ENCODE results near the gene SLC31A2.

The SLC31A2 gene

DNA sequence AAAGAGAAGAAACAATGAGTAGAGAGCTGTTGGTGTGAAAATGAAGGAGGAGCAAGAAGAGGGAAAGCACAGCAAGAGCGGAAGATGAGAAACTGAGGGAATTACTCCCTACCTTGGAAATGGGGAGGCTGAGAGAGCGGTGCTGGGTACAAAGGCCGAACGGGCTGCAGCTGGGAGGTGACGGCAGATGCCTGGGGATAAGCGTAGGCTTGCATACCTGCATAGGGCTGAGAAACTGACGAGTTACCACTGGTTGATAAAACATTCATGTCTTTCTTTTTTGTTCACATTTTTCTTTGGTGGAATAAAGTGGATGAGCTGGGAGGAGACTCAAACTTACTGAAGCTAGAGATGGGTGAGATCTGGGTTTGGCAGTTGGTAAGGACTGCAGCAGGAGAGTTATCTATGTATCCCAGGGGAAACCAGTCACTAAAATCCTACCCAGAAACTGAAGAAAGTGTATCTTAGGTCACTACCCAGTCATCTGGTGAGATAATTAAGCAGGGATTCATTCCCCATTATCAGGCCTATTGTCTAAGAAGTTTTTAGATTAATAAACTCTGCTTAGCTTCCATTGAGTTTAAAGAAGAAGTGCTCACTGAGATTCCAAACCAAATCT is 35.4 kb downstream of the SLC31A2 start:
- no peak for ATAC-seq (ENCODE audit: insufficient read depth, low read depth)

DNA sequence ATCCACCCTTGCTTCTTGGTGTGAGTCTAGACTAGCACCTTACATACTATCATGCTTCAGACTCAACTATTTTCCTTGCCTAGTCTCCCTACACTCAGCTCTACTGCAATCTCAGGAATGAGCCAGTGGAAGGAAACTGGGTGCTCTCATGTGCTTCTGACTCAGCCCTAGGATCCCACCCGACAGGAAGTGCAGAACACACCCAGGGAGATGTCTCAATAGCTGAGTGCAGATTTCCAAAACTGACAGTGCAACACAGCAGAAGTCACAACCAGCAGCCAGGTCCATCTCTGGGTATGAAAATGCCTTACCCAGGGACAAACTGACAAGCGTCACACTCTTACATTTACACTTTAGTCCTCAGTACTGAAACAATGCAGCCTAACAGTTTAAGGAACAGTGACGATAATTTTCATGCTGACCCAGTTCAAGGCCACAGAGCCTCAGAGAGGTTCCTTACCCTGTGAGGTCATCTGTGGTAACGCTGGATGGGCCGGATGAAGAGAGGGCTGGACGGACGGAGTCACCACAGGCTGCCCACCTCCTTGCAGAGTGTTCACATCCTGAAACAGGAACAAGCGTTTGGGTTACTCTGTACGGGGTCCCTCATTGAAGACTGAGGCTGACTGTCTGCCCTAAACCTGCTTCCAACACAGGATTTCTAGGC is 37.3 kb downstream of the SLC31A2 start:
- TF ChIP-seq, protein P1, sequence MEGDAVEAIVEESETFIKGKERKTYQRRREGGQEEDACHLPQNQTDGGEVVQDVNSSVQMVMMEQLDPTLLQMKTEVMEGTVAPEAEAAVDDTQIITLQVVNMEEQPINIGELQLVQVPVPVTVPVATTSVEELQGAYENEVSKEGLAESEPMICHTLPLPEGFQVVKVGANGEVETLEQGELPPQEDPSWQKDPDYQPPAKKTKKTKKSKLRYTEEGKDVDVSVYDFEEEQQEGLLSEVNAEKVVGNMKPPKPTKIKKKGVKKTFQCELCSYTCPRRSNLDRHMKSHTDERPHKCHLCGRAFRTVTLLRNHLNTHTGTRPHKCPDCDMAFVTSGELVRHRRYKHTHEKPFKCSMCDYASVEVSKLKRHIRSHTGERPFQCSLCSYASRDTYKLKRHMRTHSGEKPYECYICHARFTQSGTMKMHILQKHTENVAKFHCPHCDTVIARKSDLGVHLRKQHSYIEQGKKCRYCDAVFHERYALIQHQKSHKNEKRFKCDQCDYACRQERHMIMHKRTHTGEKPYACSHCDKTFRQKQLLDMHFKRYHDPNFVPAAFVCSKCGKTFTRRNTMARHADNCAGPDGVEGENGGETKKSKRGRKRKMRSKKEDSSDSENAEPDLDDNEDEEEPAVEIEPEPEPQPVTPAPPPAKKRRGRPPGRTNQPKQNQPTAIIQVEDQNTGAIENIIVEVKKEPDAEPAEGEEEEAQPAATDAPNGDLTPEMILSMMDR (IDR thresholded peaks at IDR 0.05; ENCODE audit: borderline replicate concordance, extremely low read depth, low read length, poor library complexity, severe bottlenecking) = no peak
- TF ChIP-seq EZH2 (IDR thresholded peaks at IDR 0.05; ENCODE audit: borderline replicate concordance, low read depth, low read length, severe bottlenecking) = no peak
- H3K4me2 ChIP-seq (ENCODE audit: insufficient read depth, low read length) = no peak overlapping the region
- H4K20me1 ChIP-seq (ENCODE audit: insufficient read depth, low read length) = no peaks in the 10 kb centered on the region
- no peak overlapping the region for H3K9ac ChIP-seq (ENCODE audit: low read depth, low read length)
- ATAC-seq (ENCODE audit: insufficient read depth, low read depth) (no peak), DNase-seq (no peak)
- no peaks in the 10 kb centered on the region for H3K27me3 ChIP-seq (ENCODE audit: insufficient read depth, low read length, poor library complexity)
- no peak overlapping the region for H3K4me3 ChIP-seq (ENCODE audit: low read depth in 1 of 2, low read length in 2 of 2)
- no peaks in the 10 kb centered on the region for H3K4me1 ChIP-seq (ENCODE audit: insufficient read depth, low read length)
- H3K27ac ChIP-seq (ENCODE audit: low read length) = no peak overlapping the region
- H3K79me2 ChIP-seq (ENCODE audit: insufficient read depth, low read length) = no peaks in the 10 kb centered on the region
- no peaks in the 10 kb centered on the region for H3K9me3 ChIP-seq (ENCODE audit: insufficient read depth, low read length, severe bottlenecking)
- H2AFZ ChIP-seq (ENCODE audit: low read depth, low read length) = no peak overlapping the region
- H3K36me3 ChIP-seq (ENCODE audit: insufficient read depth, low read length) = peaks cover 82% of the 10 kb centered on the region

More for the DNA sequence above, 35.4 kb downstream of the SLC31A2 start:
- Histone ChIP-seq H3K4me1 (ENCODE audit: insufficient read depth, low read length) (no peaks in the 10 kb centered on the region), H3K4me3 (ENCODE audit: low read depth in 1 of 2, low read length in 2 of 2) (no peak overlapping the region), H3K9me3 (ENCODE audit: insufficient read depth, low read length, severe bottlenecking) (no peaks in the 10 kb centered on the region), H3K9ac (ENCODE audit: low read depth, low read length) (no peak overlapping the region), H3K36me3 (ENCODE audit: insufficient read depth, low read length) (peaks cover 88% of the 10 kb centered on the region), H3K27ac (ENCODE audit: low read length) (no peak overlapping the region), H3K27me3 (ENCODE audit: insufficient read depth, low read length, poor library complexity) (no peaks in the 10 kb centered on the region), H2AFZ (ENCODE audit: low read depth, low read length) (no peak overlapping the region), H4K20me1 (ENCODE audit: insufficient read depth, low read length) (no peaks in the 10 kb centered on the region), H3K4me2 (ENCODE audit: insufficient read depth, low read length) (no peak overlapping the region), H3K79me2 (ENCODE audit: insufficient read depth, low read length) (no peaks in the 10 kb centered on the region)
- no peak for DNase-seq
- TF ChIP-seq, protein P1 (IDR thresholded peaks at IDR 0.05; ENCODE audit: borderline replicate concordance, extremely low read depth, low read length, poor library complexity, severe bottlenecking) = no peak
- TF ChIP-seq EZH2 (IDR thresholded peaks at IDR 0.05; ENCODE audit: borderline replicate concordance, low read depth, low read length, severe bottlenecking) = no peak

DNA sequence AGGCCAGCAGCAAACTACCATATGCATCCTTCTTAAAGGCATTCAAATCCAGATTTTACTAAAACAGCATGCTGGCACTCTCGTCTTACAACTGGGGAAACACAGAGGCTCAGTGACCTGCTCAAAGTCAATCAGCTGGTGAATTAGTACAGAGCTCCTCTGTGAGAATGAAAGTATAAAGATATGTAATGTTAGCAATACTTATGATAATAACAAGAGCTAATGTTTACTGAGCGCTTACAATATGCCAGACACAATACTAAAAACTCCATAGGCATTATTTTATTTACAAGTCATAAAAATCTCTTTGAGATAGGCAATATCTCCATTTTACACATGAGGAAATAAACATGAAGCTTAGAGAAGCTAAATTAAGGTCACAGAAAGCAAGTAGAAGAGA is 41.6 kb downstream of the SLC31A2 start:
- no peaks in the 10 kb centered on the region for H3K79me2 ChIP-seq (ENCODE audit: insufficient read depth, low read length)
- DNase-seq = no peak
- no peak overlapping the region for H3K27ac ChIP-seq (ENCODE audit: low read length)
- no peaks in the 10 kb centered on the region for H4K20me1 ChIP-seq (ENCODE audit: insufficient read depth, low read length)
- no peak overlapping the region for H3K4me2 ChIP-seq (ENCODE audit: insufficient read depth, low read length)
- H3K27me3 ChIP-seq (ENCODE audit: insufficient read depth, low read length, poor library complexity) = no peaks in the 10 kb centered on the region
- H3K4me3 ChIP-seq (ENCODE audit: low read depth in 1 of 2, low read length in 2 of 2) = no peak overlapping the region
- no peak overlapping the region for H2AFZ ChIP-seq (ENCODE audit: low read depth, low read length)
- no peak for ATAC-seq (ENCODE audit: insufficient read depth, low read depth)
- no peak overlapping the region for H3K9ac ChIP-seq (ENCODE audit: low read depth, low read length)
- no peaks in the 10 kb centered on the region for H3K9me3 ChIP-seq (ENCODE audit: insufficient read depth, low read length, severe bottlenecking)
- H3K4me1 ChIP-seq (ENCODE audit: insufficient read depth, low read length) = no peaks in the 10 kb centered on the region
- no peak for TF ChIP-seq EZH2 (IDR thresholded peaks at IDR 0.05; ENCODE audit: borderline replicate concordance, low read depth, low read length, severe bottlenecking)
- peaks cover 57% of the 10 kb centered on the region for H3K36me3 ChIP-seq (ENCODE audit: insufficient read depth, low read length)

DNA sequence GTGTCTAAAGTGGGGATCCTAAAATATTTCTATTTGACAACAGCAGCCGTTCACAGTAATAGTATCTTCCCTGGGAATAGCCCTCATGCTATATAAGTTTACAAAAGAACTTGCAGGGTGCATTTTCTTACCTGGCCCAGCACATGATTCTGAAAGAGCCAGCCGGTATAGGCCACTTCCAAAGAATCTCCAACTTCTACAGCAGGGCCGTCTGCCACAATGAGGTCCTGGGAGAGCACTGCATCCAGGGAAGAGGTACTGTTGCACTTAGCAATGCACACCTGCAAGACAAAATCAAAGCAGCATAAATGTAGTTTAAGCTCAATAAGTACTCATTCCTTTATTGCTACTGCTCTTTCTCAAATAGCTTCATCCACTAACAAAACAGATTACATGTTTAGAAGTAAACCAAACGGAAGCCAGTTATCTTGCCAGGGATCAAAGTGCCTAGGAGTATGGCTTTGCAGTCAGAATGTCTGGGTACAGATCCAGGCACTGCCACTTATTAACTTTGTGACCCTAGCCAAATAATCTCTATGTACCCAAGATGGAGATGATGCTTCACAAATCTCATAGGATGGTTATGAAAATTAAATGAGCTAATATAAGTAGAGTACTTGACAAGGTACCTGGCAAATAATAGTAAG is 49.0 kb downstream of the SLC31A2 start:
- no peak overlapping the region for H3K4me2 ChIP-seq (ENCODE audit: insufficient read depth, low read length)
- no peaks in the 10 kb centered on the region for H3K9me3 ChIP-seq (ENCODE audit: insufficient read depth, low read length, severe bottlenecking)
- H3K9ac ChIP-seq (ENCODE audit: low read depth, low read length) = no peak overlapping the region
- DNase-seq (no peak), ATAC-seq (ENCODE audit: insufficient read depth, low read depth) (no peak)
- TF ChIP-seq EZH2 (IDR thresholded peaks at IDR 0.05; ENCODE audit: borderline replicate concordance, low read depth, low read length, severe bottlenecking) = no peak
- no peaks in the 10 kb centered on the region for H3K79me2 ChIP-seq (ENCODE audit: insufficient read depth, low read length)
- H3K27me3 ChIP-seq (ENCODE audit: insufficient read depth, low read length, poor library complexity) = no peaks in the 10 kb centered on the region
- H3K4me1 ChIP-seq (ENCODE audit: insufficient read depth, low read length) = no peaks in the 10 kb centered on the region
- no peak overlapping the region for H3K27ac ChIP-seq (ENCODE audit: low read length)
- H2AFZ ChIP-seq (ENCODE audit: low read depth, low read length) = no peak overlapping the region
- H4K20me1 ChIP-seq (ENCODE audit: insufficient read depth, low read length) = no peaks in the 10 kb centered on the region
- H3K4me3 ChIP-seq (ENCODE audit: low read depth in 1 of 2, low read length in 2 of 2) = no peak overlapping the region
- peaks cover 50% of the 10 kb centered on the region for H3K36me3 ChIP-seq (ENCODE audit: insufficient read depth, low read length)
